ENCODE measurements around the gene CFAP157. TPM values are rescaled to one million over a fixed set of nuclear protein-coding genes. Genes with fewer than 3 reads are reported as not detected.

The CFAP157 gene
- total and polyA plus RNA-seq, 2 of the 13 experiments (the other 11 are each of a cell fraction or from before 2014, with no cell fraction given), result 0.07 TPM; not detected in 1

- TF ChIP-seq HNF4G (IDR thresholded peaks at IDR 0.05; ENCODE audit: borderline replicate concordance, low read depth, low read length) (no peak), HNF4G (CRISPR knock-in tag; IDR thresholded peaks at IDR 0.05; ENCODE audit: borderline replicate concordance, low read depth) (no peak), HES4 (CRISPR knock-in tag; IDR thresholded peaks at IDR 0.05; ENCODE audit: borderline replicate concordance) (no peak), BATF2 (CRISPR knock-in tag; IDR thresholded peaks at IDR 0.05) (no peak), SAP130 (CRISPR knock-in tag; IDR thresholded peaks at IDR 0.05; ENCODE audit: low read depth) (peak; percentile 99), RARG (CRISPR knock-in tag; IDR thresholded peaks at IDR 0.05; ENCODE audit: low read depth) (no peak), ELK4 (CRISPR knock-in tag; IDR thresholded peaks at IDR 0.05; ENCODE audit: borderline replicate concordance) (no peak), ZNF878 (CRISPR knock-in tag; IDR thresholded peaks at IDR 0.05) (no peak), MLXIP (CRISPR knock-in tag; IDR thresholded peaks at IDR 0.05; ENCODE audit: borderline replicate concordance) (no peak), DZIP1 (CRISPR knock-in tag; IDR thresholded peaks at IDR 0.05) (no peak), AKAP8 (CRISPR knock-in tag; IDR thresholded peaks at IDR 0.05) (0 out of 2 replicates have a peak, but pooled peaks have one; percentile 30), CREB3 (CRISPR knock-in tag; IDR thresholded peaks at IDR 0.05) (no peak), RBAK (CRISPR knock-in tag; IDR thresholded peaks at IDR 0.05) (no peak), ZNF687 (CRISPR knock-in tag; IDR thresholded peaks at IDR 0.05) (peak; percentile 80)
Observed at GRCh38 chr9:127715470-127716337, 8.9 kb downstream of the CFAP157 start, which contains the start of the genes PTRH1 and TTC16 (continued).
